Lung (tissue), 12 donors: Measurements from ENCODE around the gene AHCYL2. TPM values are rescaled to one million over a fixed set of nuclear protein-coding genes. Genes with fewer than 3 reads are reported as not detected.

Source experiments
- ATAC-seq: fragments of 200-7000 bp; cut with Tn5 transposase; one replicate; pipeline ENCODE4 v1.9.1; 2020; ENCODE audit warnings: moderate number of reproducible peaks; ENCODE audit not compliant: insufficient read depth, low FRiP score
- DNase-seq, 3 donors: peaks; one replicate each; pipeline ENCODE4 v3.0.0-alpha.2; 2013 to 2017
- H3K27ac ChIP-seq, 2 donors: one replicate each; pipeline ENCODE4 v1.5.1; 2013; ENCODE audit warnings: mild to moderate bottlenecking in 2 of 2, moderate library complexity in 2 of 2, control low read depth in 1 of 2, inconsistent platforms in 1 of 2, low read depth in 1 of 2, low read length in 1 of 2
- H3K27me3 ChIP-seq, 3 donors: one replicate each; pipeline ENCODE4 v1.5.1; 2013; ENCODE audit warnings: low read length in 2 of 3; ENCODE audit not compliant: control insufficient read depth in 3 of 3, insufficient read depth in 3 of 3
- H3K36me3 ChIP-seq, 4 donors: one replicate each; pipeline ENCODE4 v1.5.1; 2013; ENCODE audit warnings: low read length in 4 of 4, mild to moderate bottlenecking in 1 of 4, moderate library complexity in 1 of 4; ENCODE audit not compliant: control insufficient read depth in 4 of 4, insufficient read depth in 4 of 4
- H3K4me1 ChIP-seq, 5 donors: one replicate each; pipeline ENCODE4 v1.5.1; 2013; ENCODE audit warnings: low read length in 5 of 5, mild to moderate bottlenecking in 2 of 5, moderate library complexity in 1 of 5; ENCODE audit not compliant: control insufficient read depth in 5 of 5, insufficient read depth in 5 of 5
- H3K4me3 ChIP-seq: one replicate; pipeline ENCODE4 v1.5.1; 2013; ENCODE audit warnings: mild to moderate bottlenecking, control low read depth, moderate library complexity
- H3K9ac ChIP-seq, 2 donors: one replicate each; pipeline ENCODE4 v1.5.1; 2013; ENCODE audit warnings: low read length in 2 of 2, control low read depth in 1 of 2; ENCODE audit not compliant: insufficient read depth in 1 of 2
- H3K9me3 ChIP-seq, 4 donors: one replicate each; pipeline ENCODE4 v1.5.1; 2013; ENCODE audit warnings: low read length in 3 of 4, mild to moderate bottlenecking in 1 of 4, moderate library complexity in 1 of 4; ENCODE audit not compliant: control insufficient read depth in 4 of 4, insufficient read depth in 3 of 4
- whole genome bisulfite sequencing, 2 donors: extraction: QIAGEN DNeasy Blood & Tissue Kit; methylation state at CpG; one replicate each; pipeline ENCODE4 v1.1.7; 2013; 5-methylcytosine and 5-hydroxymethylcytosine counted together
- polyA plus RNA-seq, 2 donors: library from polyadenylated mRNA; stranded (reverse); fragments of 200-250 nt; gene quantifications; one replicate each; pipeline ENCODE4 v1.2.1, GENCODE V29; 2013
- total RNA-seq, 2 donors: library from RNA; depleted of rRNA in 1 of 2; stranded (reverse); fragments of >200 nt in 1 of 2; gene quantifications; one replicate each; pipeline ENCODE4 v1.2.1, GENCODE V29; 2014 to 2021
- TF ChIP-seq, protein P1 (sequence below): IDR thresholded peaks from 2 replicates; pipeline ENCODE4 v1.5.1; 2012; ENCODE audit warnings: mild to moderate bottlenecking; ENCODE audit errors: control extremely low read depth, extremely low read depth
- donor health status: control.
- donor health status: control.
- donor health status: Bipolar disorder and iron deficiency.
- donor health status: healthy.
- donor health status: DM: yes; HTN: yes; CAD: no.

Gene AHCYL2
- total and polyA plus RNA-seq, 4 donors = 16.3 to 172 (median 93.8) TPM

DNA sequence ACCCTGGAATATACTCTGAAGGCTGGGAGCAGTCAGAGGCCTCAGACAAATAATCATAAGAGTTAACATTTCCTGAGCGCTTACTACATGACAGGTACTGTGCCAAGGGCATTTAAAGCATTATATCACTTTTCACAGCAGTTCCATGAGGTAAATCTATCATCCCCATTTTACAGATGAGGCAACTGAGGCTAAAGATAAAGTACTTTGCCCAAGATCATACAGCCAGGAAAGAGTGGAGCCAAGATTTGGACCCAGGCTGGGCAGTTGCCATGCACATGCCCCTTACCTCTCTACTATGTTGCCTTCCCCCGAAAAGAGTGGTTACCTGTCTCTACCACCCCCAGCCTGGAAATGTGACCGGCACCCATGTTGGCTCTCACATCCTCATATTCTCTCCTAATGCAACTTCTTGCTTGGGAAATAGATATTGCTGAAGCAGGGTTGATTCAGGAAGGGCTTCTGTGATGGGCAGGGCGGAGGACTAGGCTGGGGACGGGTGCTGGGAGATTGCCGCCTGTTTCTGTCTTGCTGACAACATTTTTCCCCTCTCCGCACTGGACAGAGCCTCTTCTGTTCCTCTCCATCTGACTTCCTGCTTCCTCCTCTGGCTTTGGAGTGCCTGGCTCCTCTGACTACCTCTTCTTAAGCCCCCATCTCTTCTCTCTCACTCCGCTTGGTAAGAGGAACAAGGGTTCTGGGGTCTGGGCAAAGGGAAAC lies 22.6 kb upstream of the AHCYL2 start:
- Histone ChIP-seq H3K36me3 (peaks cover 0 to 27% (median 13%) of the 10 kb centered on the region in 4 donors), H3K4me3 (no peak overlapping the region), H3K9ac (no peak overlapping the region), H3K27ac (no peak overlapping the region), H3K4me1 (no peaks in the 10 kb centered on the region), H3K27me3 (no peaks in the 10 kb centered on the region), H3K9me3 (no peaks in the 10 kb centered on the region)
- TF ChIP-seq, protein P1, sequence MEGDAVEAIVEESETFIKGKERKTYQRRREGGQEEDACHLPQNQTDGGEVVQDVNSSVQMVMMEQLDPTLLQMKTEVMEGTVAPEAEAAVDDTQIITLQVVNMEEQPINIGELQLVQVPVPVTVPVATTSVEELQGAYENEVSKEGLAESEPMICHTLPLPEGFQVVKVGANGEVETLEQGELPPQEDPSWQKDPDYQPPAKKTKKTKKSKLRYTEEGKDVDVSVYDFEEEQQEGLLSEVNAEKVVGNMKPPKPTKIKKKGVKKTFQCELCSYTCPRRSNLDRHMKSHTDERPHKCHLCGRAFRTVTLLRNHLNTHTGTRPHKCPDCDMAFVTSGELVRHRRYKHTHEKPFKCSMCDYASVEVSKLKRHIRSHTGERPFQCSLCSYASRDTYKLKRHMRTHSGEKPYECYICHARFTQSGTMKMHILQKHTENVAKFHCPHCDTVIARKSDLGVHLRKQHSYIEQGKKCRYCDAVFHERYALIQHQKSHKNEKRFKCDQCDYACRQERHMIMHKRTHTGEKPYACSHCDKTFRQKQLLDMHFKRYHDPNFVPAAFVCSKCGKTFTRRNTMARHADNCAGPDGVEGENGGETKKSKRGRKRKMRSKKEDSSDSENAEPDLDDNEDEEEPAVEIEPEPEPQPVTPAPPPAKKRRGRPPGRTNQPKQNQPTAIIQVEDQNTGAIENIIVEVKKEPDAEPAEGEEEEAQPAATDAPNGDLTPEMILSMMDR = no peak
- WGBS, 2 donors = 49 to 76% methylated on average over 8 of the region's 8 CpGs
- no peak for ATAC-seq
- no peak for DNase-seq

DNA sequence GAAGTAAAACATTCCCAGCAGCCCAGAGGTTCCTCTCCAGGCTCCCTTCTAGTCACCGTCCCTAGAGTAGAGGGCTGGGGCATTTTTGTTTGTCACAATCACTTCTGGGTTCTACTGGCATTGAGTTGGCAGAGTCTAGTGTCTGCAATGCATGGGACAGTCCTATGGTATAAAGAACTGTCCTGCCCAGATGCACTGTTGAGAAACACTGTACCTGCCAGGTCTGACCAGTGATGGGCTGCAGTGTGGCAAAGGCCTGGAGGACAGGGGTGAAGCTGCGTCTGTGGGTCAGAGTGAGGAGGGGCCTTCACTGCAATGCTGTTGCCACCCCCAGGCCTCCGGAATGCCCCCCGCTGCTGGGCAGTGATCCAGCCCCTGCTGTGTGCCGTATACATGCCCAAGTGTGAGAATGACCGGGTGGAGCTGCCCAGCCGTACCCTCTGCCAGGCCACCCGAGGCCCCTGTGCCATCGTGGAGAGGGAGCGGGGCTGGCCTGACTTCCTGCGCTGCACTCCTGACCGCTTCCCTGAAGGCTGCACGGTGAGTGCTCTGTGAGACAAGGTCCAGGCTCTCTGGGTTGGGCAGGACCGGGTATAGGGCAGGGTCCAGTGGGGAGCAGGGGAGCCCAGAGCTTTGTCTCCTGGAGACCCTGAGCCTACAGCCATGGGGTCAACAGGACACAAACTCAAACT lies 21.6 kb upstream of the AHCYL2 start:
- no peak for DNase-seq
- no peaks in the 10 kb centered on the region for H3K27me3 ChIP-seq
- H3K36me3 ChIP-seq = peaks cover 0 to 31% (median 15%) of the 10 kb centered on the region in 4 donors
- no peak overlapping the region for H3K4me3 ChIP-seq
- no peak overlapping the region for H3K9ac ChIP-seq
- WGBS, 2 donors = 86 to 89% methylated on average over 14 of the region's 14 CpGs
- H3K27ac ChIP-seq = no peak overlapping the region
- H3K9me3 ChIP-seq = no peaks in the 10 kb centered on the region
- no peak for ATAC-seq
- H3K4me1 ChIP-seq = no peaks in the 10 kb centered on the region
- TF ChIP-seq, protein P1 = no peak

DNA sequence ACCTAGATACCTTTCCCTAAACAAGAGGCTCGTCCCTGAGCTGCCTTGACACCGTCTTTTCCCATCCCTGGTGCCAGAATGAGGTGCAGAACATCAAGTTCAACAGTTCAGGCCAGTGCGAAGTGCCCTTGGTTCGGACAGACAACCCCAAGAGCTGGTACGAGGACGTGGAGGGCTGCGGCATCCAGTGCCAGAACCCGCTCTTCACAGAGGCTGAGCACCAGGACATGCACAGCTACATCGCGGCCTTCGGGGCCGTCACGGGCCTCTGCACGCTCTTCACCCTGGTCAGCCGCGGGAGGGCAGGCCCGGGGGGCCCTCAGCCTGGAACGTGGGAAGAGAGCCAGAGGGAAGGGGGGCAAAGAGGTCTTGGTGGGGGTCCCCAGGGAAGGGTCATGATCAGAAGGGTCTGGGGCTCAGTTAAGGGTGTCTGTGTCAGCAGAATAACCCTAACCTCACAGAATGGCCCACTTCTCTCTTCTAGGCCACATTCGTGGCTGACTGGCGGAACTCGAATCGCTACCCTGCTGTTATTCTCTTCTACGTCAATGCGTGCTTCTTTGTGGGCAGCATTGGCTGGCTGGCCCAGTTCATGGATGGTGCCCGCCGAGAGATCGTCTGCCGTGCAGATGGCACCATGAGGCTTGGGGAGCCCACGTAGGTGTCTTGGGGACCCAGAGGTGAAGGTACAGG lies 19.6 kb upstream of the AHCYL2 start:
- ATAC-seq = no peak
- Histone ChIP-seq H3K9ac (no peak overlapping the region), H3K4me1 (no peaks in the 10 kb centered on the region)

More for the DNA sequence above, 19.6 kb upstream of the AHCYL2 start:
- H3K27ac ChIP-seq = no peak overlapping the region
- H3K36me3 ChIP-seq = peaks cover 0 to 41% (median 20%) of the 10 kb centered on the region in 4 donors
- H3K9me3 ChIP-seq = no peaks in the 10 kb centered on the region
- TF ChIP-seq, protein P1 = no peak
- H3K4me3 ChIP-seq = no peak overlapping the region
- 91 to 93% methylated on average over 29 of the region's 29 CpGs for WGBS, 2 donors
- H3K27me3 ChIP-seq = no peaks in the 10 kb centered on the region
- no peak for DNase-seq
